Right lobe of liver (tissue), 6 donors: Measurements from ENCODE around the gene LYL1. TPM values are rescaled to one million over a fixed set of nuclear protein-coding genes. Genes with fewer than 3 reads are reported as not detected.

ENCODE experiments used
- ATAC-seq, 4 donors: fragments of 200-7000 bp; cut with Tn5 transposase; one replicate each; pipeline ENCODE4 v1.9.1; 2020; ENCODE audit warnings: mild to moderate bottlenecking in 4 of 4, moderate library complexity in 4 of 4
- DNase-seq, 3 donors: peaks; one replicate each; pipeline ENCODE4 v3.0.0-alpha.2; 2020
- H3K27ac ChIP-seq, 3 donors: fragments of 200-600 bp; one replicate each; pipeline ENCODE4 v1.8.0; 2022
- H3K27me3 ChIP-seq, 2 donors: fragments of 200-600 bp; one replicate each; pipeline ENCODE4 v1.8.0; 2022
- H3K36me3 ChIP-seq, 4 donors: fragments of 200-600 bp; sonication (generic) in 1 of 4; one replicate each; pipeline versions ENCODE4 v1.5.1 to v1.8.0; 2017 to 2022; ENCODE audit warnings: control low read depth in 1 of 4
- H3K4me1 ChIP-seq, 4 donors: fragments of 200-600 bp; sonication (generic) in 1 of 4; one replicate each; pipeline versions ENCODE4 v1.5.1 to v1.8.0; 2017 to 2022; ENCODE audit warnings: control low read depth in 1 of 4
- H3K4me3 ChIP-seq, 3 donors: fragments of 200-600 bp; one replicate each; pipeline ENCODE4 v1.8.0; 2022
- H3K9me3 ChIP-seq, 4 donors: fragments of 200-600 bp; sonication (generic) in 1 of 4; one replicate each; pipeline versions ENCODE4 v1.5.1 to v1.8.0; 2017 to 2022; ENCODE audit warnings: control low read depth in 1 of 4
- CTCF ChIP-seq, 4 donors: fragments of 200-600 bp in 3 of 4; fragments of 450-650 bp in 1 of 4; IDR thresholded peaks; one replicate each; pipeline versions ENCODE4 v1.5.1 to v1.8.0; 2016 to 2022; ENCODE audit warnings: antibody characterized with exemption in 4 of 4, mild to moderate bottlenecking in 2 of 4
- POLR2A ChIP-seq: fragments of 450-650 bp; IDR thresholded peaks from one replicate; pipeline ENCODE4 v1.6.1; 2017; ENCODE audit warnings: antibody characterized with exemption, mild to moderate bottlenecking
- WGBS: methylation state at CpG from one replicate; pipeline ENCODE4 v1.1.6; 2018; ENCODE audit warnings: low coverage, low lambda C conversion rate; ENCODE audit not compliant: insufficient coverage; ENCODE audit errors: missing lambda C conversion rate; 5-methylcytosine and 5-hydroxymethylcytosine counted together
- intact Hi-C, 2 donors: fragments of 100-400 bp; cut with DNase I; formaldehyde crosslinking; loops; one replicate each; pipeline versions ENCODE4 v1.11.2 to v1.14.1; 2022
- total RNA-seq, 6 experiments: library from RNA; depleted of rRNA in 2 of 6; stranded (reverse); fragments of >200 nt in 2 of 6; fragmentation: NEBNext Ultra II Directional in 3 of 6; extraction: Animal tissue kit (Norgen Biotek cat#: 25700) in 3 of 6; gene quantifications; one replicate each; pipeline versions ENCODE4 v1.1.0 to v1.2.4, GENCODE V29; 2016 to 2023
- donor health status: DM: no; HTN: yes; CAD: no.
- donor health status: DM: no; HTN: no; CAD: no.
- donor health status: DM: no; HTN: no; CAD: no.
- donor health status: DM: no; HTN: yes; CAD: no.
- donor health status: DM: no; HTN: yes; CAD: no.

The LYL1 gene
- total RNA-seq, 6 experiments from 2014 or later, result 1.1 to 3.7 (median 2.3) TPM

GRCh38 chr19:13127051-13127450 lies 24.4 kb upstream of the LYL1 start:
- Histone ChIP-seq H3K4me3 (no peak overlapping the region), H3K9me3 (no peaks in the 10 kb centered on the region), H3K36me3 (no peaks in the 10 kb centered on the region), H3K27me3 (no peaks in the 10 kb centered on the region), H3K27ac (no peak overlapping the region), H3K4me1 (peaks cover 0 to 17% (median 8%) of the 10 kb centered on the region in 4 donors)
- WGBS, result 89% methylated on average over 8 of the region's 9 CpGs
- intact Hi-C loops, result no loop called here
- DNase-seq, result no peak
- TF ChIP-seq POLR2A, result no peak
- no peak for TF ChIP-seq CTCF (IDR thresholded peaks at IDR 0.05)
- no peak for ATAC-seq

DNA sequence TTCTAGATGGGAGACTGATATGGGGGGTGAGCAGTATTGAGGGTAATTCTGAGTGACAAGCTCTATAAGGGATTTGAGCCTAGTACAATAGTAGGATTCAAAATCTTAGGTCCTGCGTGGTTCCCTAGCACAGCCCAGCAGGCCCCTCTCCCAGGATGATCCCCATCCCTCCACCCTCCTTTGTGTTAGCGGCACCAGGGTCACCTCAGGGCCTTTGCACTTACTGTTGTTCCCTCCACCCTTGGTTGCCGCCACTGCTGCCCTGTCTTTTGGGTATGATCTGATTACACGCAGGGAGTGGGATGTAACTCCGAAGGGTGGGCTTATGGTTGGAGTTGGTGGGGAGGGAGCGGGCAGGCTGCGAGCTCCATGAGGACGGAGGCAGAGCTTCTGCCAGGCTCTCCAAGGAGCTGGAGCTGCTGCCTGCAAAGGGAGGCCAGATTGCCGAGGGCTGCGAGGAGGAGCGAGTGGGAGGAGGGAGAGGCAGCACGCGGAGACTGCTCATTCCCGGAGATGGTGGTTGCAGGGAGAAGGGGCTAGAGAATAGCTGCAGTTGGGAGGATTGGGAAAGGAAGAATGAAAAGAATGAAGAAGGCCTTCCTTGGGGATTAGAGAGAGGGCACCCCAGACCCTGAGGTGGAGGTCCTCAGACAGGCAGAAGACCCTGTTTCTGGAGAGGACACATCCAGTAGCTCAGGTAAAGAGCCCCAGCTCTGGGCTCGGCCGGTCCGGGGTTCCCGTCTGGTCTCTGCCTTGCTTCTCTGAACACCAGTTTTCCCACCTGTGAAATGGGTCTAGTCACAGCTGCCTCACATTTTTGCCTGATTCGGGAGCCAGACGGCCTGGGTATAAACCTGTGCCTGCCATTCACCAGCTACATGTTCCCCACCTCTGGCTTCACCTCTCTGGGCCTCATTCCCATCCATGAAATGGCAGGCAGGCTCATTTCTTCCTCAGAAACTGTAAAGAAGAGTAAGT lies 20.6 kb upstream of the LYL1 start:
- Histone ChIP-seq H3K4me1 (peaks cover 0 to 14% (median 6%) of the 10 kb centered on the region in 4 donors), H3K27me3 (no peaks in the 10 kb centered on the region), H3K36me3 (no peaks in the 10 kb centered on the region), H3K27ac (no peak overlapping the region), H3K4me3 (no peak overlapping the region), H3K9me3 (no peaks in the 10 kb centered on the region)
- DNase-seq (no peak), ATAC-seq (no peak)
- TF ChIP-seq CTCF (IDR thresholded peaks at IDR 0.05), result no peak
- TF ChIP-seq POLR2A, result no peak
- WGBS, result 89% methylated on average over 15 of the region's 20 CpGs
- intact Hi-C loops, result no loop called here

GRCh38 chr19:13122275-13122878 lies 19.7 kb upstream of the LYL1 start:
- no peak for ATAC-seq
- Histone ChIP-seq H3K27me3 (no peaks in the 10 kb centered on the region), H3K4me1 (peaks cover 0 to 8% (median 3%) of the 10 kb centered on the region in 4 donors), H3K9me3 (no peaks in the 10 kb centered on the region), H3K4me3 (no peak overlapping the region), H3K27ac (no peak overlapping the region), H3K36me3 (no peaks in the 10 kb centered on the region)
- no peak for DNase-seq
- intact Hi-C loops, result no loop called here
- WGBS, result 66% methylated on average over 3 of the region's 13 CpGs
- no peak for TF ChIP-seq CTCF (IDR thresholded peaks at IDR 0.05)
- TF ChIP-seq POLR2A, result no peak

DNA sequence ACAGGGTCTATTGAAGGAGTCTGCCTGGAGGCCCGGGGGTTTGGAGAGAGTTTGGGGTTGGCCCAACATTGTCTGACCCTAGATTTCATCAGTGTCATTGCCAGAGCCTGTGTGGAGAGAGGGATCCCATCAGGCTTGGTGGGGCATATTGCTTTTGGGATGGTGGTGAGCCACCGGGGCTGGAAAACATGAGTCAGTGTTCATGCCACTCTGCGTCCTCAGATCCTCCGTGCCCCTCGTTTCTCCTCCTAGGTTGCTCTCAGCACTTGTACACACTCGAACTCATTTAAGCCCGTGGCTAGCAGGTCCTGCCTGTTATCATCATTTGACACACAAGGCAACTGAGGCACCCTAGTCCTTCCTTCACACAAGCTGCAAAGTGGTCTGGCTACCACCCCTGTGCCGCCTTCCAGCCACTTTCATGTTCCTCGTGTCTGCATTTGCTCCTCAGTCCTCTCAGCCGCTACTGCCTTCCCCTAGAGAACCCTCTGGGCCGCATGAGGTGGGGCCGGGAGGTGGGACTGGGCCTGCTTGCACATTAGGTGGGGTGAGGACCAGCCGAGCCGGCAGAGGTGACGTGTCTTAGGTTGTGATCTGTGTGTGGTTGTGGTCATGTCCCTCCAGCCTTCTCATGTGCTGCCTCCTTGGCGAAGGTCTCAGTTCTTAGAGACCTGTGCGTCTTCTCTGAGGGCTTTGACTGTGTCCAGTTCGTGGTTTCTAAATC lies 19.1 kb upstream of the LYL1 start:
- WGBS, result 66% methylated on average over 8 of the region's 18 CpGs
- peaks cover 0 to 8% (median 3%) of the 10 kb centered on the region in 4 donors for H3K4me1 ChIP-seq
- no peaks in the 10 kb centered on the region for H3K27me3 ChIP-seq
- intact Hi-C loops, result no loop called here
- DNase-seq, result no peak
- no peak overlapping the region for H3K4me3 ChIP-seq
- ATAC-seq, result no peak
- H3K27ac ChIP-seq, result no peak overlapping the region
- no peaks in the 10 kb centered on the region for H3K36me3 ChIP-seq
- H3K9me3 ChIP-seq, result no peaks in the 10 kb centered on the region
- no peak for TF ChIP-seq CTCF (IDR thresholded peaks at IDR 0.05)
- no peak for TF ChIP-seq POLR2A
